Panc1 (cell line): ENCODE results near the gene CRMP1.

Experiments used
- POLR2AphosphoS5 ChIP-seq: IDR thresholded peaks from 2 replicates; pipeline ENCODE4 v1.6.1; 2012; ENCODE audit warnings: mild to moderate bottlenecking, low read depth, low read length, moderate library complexity
- SIN3A ChIP-seq: IDR thresholded peaks from 2 replicates; pipeline ENCODE4 v1.6.1; 2012; ENCODE audit warnings: low read depth, mild to moderate bottlenecking, low read length, moderate library complexity, borderline replicate concordance; ENCODE audit not compliant: insufficient read depth
- TCF7L2 ChIP-seq: IDR thresholded peaks from 2 replicates; pipeline ENCODE4 v1.6.1; 2011; ENCODE audit warnings: mild to moderate bottlenecking, low read depth, low read length, inconsistent platforms
- TF ChIP-seq, protein P1 (sequence below): fragments of 450-650 bp; IDR thresholded peaks from 2 replicates; pipeline ENCODE4 v1.5.1; 2017; ENCODE audit warnings: mild to moderate bottlenecking
- TF ChIP-seq, protein P2 (sequence below), 2 experiments: IDR thresholded peaks; 2 replicates each; pipeline ENCODE4 v1.6.1; 2011 to 2012; ENCODE audit warnings: low read depth in 2 of 2, control low read depth in 1 of 2, low read length in 1 of 2, mild to moderate bottlenecking in 1 of 2, moderate library complexity in 1 of 2; ENCODE audit not compliant: insufficient read depth in 1 of 2

DNA sequence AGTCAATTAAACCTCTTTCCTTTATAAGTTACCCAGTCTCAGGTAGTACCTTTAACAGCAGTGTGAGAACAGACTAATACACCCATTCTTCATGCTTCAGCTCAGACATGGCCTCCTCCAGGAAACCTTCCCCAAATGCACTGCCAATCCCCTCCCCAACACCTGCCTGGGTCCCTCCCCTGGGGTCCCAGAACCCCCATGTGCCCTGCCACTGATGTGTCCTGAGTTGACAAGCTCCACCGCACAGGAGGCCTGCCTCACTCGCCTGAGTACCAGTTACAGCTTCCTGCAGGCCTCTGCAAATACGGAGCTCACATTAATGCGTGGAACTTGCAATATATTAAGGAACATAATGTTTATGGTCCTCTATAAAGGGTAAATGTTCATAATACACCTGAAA is 34.9 kb upstream of the CRMP1 start:
- TF ChIP-seq SIN3A (no peak), POLR2AphosphoS5 (no peak), TCF7L2 (no peak)
- TF ChIP-seq, protein P1, sequence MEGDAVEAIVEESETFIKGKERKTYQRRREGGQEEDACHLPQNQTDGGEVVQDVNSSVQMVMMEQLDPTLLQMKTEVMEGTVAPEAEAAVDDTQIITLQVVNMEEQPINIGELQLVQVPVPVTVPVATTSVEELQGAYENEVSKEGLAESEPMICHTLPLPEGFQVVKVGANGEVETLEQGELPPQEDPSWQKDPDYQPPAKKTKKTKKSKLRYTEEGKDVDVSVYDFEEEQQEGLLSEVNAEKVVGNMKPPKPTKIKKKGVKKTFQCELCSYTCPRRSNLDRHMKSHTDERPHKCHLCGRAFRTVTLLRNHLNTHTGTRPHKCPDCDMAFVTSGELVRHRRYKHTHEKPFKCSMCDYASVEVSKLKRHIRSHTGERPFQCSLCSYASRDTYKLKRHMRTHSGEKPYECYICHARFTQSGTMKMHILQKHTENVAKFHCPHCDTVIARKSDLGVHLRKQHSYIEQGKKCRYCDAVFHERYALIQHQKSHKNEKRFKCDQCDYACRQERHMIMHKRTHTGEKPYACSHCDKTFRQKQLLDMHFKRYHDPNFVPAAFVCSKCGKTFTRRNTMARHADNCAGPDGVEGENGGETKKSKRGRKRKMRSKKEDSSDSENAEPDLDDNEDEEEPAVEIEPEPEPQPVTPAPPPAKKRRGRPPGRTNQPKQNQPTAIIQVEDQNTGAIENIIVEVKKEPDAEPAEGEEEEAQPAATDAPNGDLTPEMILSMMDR: no peak
- TF ChIP-seq, protein P2, sequence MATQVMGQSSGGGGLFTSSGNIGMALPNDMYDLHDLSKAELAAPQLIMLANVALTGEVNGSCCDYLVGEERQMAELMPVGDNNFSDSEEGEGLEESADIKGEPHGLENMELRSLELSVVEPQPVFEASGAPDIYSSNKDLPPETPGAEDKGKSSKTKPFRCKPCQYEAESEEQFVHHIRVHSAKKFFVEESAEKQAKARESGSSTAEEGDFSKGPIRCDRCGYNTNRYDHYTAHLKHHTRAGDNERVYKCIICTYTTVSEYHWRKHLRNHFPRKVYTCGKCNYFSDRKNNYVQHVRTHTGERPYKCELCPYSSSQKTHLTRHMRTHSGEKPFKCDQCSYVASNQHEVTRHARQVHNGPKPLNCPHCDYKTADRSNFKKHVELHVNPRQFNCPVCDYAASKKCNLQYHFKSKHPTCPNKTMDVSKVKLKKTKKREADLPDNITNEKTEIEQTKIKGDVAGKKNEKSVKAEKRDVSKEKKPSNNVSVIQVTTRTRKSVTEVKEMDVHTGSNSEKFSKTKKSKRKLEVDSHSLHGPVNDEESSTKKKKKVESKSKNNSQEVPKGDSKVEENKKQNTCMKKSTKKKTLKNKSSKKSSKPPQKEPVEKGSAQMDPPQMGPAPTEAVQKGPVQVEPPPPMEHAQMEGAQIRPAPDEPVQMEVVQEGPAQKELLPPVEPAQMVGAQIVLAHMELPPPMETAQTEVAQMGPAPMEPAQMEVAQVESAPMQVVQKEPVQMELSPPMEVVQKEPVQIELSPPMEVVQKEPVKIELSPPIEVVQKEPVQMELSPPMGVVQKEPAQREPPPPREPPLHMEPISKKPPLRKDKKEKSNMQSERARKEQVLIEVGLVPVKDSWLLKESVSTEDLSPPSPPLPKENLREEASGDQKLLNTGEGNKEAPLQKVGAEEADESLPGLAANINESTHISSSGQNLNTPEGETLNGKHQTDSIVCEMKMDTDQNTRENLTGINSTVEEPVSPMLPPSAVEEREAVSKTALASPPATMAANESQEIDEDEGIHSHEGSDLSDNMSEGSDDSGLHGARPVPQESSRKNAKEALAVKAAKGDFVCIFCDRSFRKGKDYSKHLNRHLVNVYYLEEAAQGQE (IDR thresholded peaks at IDR 0.05; ENCODE audit: insufficient read depth in 1 of 2, low read depth in 2 of 2, low read length in 1 of 2): no peak
